SU-DHL-6 (cell line): Measurements from ENCODE around the gene NUP153.
"Not testable (repeated sequence)": the region's sequence is repeated elsewhere in the genome, so short reads cannot be mapped to it uniquely, and the experiment has no call there.

Source experiments
- H2AFZ ChIP-seq: fragments of 200-600 bp; sonication (generic); 2 replicates; pipeline ENCODE4 v1.6.1; 2014; ENCODE audit warnings: low read depth, mild to moderate bottlenecking, moderate library complexity, mixed read lengths, antibody characterized with exemption, low read length; ENCODE audit not compliant: severe bottlenecking
- H3F3A ChIP-seq: fragments of 200-600 bp; shearing (Covaris generic); 2 replicates; pipeline ENCODE4 v1.6.0; 2016; ENCODE audit warnings: antibody characterized with exemption, mild to moderate bottlenecking; ENCODE audit not compliant: insufficient read depth
- H3K27ac ChIP-seq: fragments of 200-600 bp; sonication (generic); 2 replicates; pipeline ENCODE4 v1.5.1; 2016; ENCODE audit warnings: low read depth, mild to moderate bottlenecking, low read length, moderate library complexity, mixed read lengths
- H3K27me3 ChIP-seq: fragments of 200-600 bp; sonication (generic), shearing (Covaris generic); 2 replicates; pipeline ENCODE4 v1.6.0; 2014; ENCODE audit warnings: mild to moderate bottlenecking, low read length
- H3K36me3 ChIP-seq: fragments of 200-600 bp; sonication (generic); 2 replicates; pipeline ENCODE4 v1.6.1; 2014; ENCODE audit warnings: mild to moderate bottlenecking, low read length, mixed read lengths
- H3K4me2 ChIP-seq: fragments of 300-600, 200-600 bp; shearing (Covaris generic), sonication (generic); 2 replicates; pipeline ENCODE4 v1.6.0; 2014; ENCODE audit warnings: low read length, low read depth, mild to moderate bottlenecking; ENCODE audit not compliant: poor library complexity, severe bottlenecking
- H3K4me3 ChIP-seq: fragments of 200-600 bp; sonication (generic); 2 replicates; pipeline ENCODE4 v1.5.1; 2014; ENCODE audit warnings: antibody characterized with exemption, low read length, mild to moderate bottlenecking, mixed read lengths; ENCODE audit not compliant: insufficient read depth, poor library complexity, severe bottlenecking
- H3K79me2 ChIP-seq: fragments of 200-600 bp; sonication (generic); 2 replicates; pipeline ENCODE4 v1.6.1; 2014; ENCODE audit warnings: mild to moderate bottlenecking, low read length, moderate library complexity; ENCODE audit not compliant: insufficient read depth
- H3K9ac ChIP-seq: fragments of 200-600 bp; sonication (generic); 2 replicates; pipeline ENCODE4 v1.7.0; 2014; ENCODE audit warnings: mild to moderate bottlenecking, low read length
- H3K9me2 ChIP-seq: fragments of 200-600 bp; sonication (generic); replicated peaks from 2 replicates; pipeline ENCODE4 v1.6.1; 2014; ENCODE audit warnings: low read length; ENCODE audit not compliant: insufficient read depth
- H3K9me3 ChIP-seq: fragments of 200-600 bp; sonication (generic); 2 replicates; pipeline ENCODE4 v1.6.1; 2014; ENCODE audit warnings: low read length, mixed read lengths; ENCODE audit not compliant: insufficient read depth
- H4K20me1 ChIP-seq: fragments of 200-600 bp; sonication (generic); 2 replicates; pipeline ENCODE4 v1.6.1; 2014; ENCODE audit warnings: low read depth, mild to moderate bottlenecking, antibody characterized with exemption, low read length, moderate library complexity, mixed read lengths
- CTCF ChIP-seq: fragments of 200-600 bp; sonication (generic); IDR thresholded peaks from one replicate; pipeline ENCODE4 v1.5.1; 2017; ENCODE audit warnings: antibody characterized with exemption, mild to moderate bottlenecking, low read length, moderate library complexity; ENCODE audit not compliant: insufficient read depth, poor library complexity, severe bottlenecking
- EZH2phosphoT487 ChIP-seq: fragments of 200-600 bp; sonication (generic), shearing (Covaris generic); conservative IDR thresholded peaks from 2 replicates; pipeline ENCODE4 v1.6.1; 2018; ENCODE audit warnings: mild to moderate bottlenecking, antibody characterized with exemption, low read length, moderate library complexity, mixed read lengths

NUP153 gene

DNA sequence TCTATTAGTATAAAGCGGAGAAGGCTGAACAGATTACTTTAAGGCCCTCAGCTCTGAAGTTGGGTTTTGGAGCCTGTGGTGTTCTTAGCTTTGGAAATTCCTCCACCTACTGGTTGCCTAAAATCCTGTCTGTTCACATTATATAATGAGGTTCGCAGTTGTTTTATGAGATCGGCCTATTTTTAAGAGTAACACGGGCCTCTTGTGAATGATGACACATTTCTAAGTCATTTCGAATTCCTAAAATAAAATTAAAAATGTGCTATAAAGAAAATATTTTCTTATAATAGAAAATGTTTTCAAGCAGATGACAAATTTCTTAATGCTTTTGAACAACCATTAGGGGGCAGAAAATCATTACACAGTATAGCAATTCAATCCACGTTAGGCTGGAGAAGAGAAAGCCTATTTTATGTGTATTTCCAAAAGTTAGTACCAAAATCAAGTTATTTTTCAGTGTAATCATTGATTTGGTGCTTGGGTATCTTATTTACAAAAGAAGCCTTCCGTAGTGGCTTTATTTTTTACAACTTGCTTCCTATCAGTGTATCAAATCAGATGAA, 122.4 kb downstream of the NUP153 start:
- Histone ChIP-seq H3K4me2 (no peak overlapping the region), H4K20me1 (no peaks in the 10 kb centered on the region)

GRCh38 chr6:17583811-17584210, 122.9 kb downstream of the NUP153 start:
- H4K20me1 ChIP-seq, result no peaks in the 10 kb centered on the region
- no peak overlapping the region for H3K27ac ChIP-seq
- TF ChIP-seq EZH2phosphoT487, result no peak
- no peak for TF ChIP-seq CTCF
- H3K36me3 ChIP-seq, result no peaks in the 10 kb centered on the region
- peak overlapping the region; percentile 13 for H2AFZ ChIP-seq
- no peak overlapping the region for H3K9ac ChIP-seq
- H3F3A ChIP-seq, result 0 out of 2 replicates have a peak, but pooled peaks cover 3% of the 10 kb centered on the region
- no peaks in the 10 kb centered on the region for H3K79me2 ChIP-seq
- no peak overlapping the region for H3K4me3 ChIP-seq
- H3K4me2 ChIP-seq, result no peak overlapping the region
- H3K27me3 ChIP-seq, result no peaks in the 10 kb centered on the region
- H3K9me2 ChIP-seq, result no peaks in the 10 kb centered on the region
- no peaks in the 10 kb centered on the region for H3K9me3 ChIP-seq

More for the DNA sequence above, 122.4 kb downstream of the NUP153 start:
- Histone ChIP-seq H3K9ac (no peak overlapping the region), H3K36me3 (no peaks in the 10 kb centered on the region), H3K27ac (no peak overlapping the region), H3K9me2 (no peaks in the 10 kb centered on the region), H3K4me3 (no peak overlapping the region), H3F3A (0 out of 2 replicates have a peak, but pooled peaks cover 3% of the 10 kb centered on the region), H3K79me2 (no peaks in the 10 kb centered on the region), H3K27me3 (no peaks in the 10 kb centered on the region), H2AFZ (peak overlapping the region; percentile 13), H3K9me3 (no peaks in the 10 kb centered on the region)
- TF ChIP-seq CTCF (peak; percentile 100), EZH2phosphoT487 (no peak)

DNA sequence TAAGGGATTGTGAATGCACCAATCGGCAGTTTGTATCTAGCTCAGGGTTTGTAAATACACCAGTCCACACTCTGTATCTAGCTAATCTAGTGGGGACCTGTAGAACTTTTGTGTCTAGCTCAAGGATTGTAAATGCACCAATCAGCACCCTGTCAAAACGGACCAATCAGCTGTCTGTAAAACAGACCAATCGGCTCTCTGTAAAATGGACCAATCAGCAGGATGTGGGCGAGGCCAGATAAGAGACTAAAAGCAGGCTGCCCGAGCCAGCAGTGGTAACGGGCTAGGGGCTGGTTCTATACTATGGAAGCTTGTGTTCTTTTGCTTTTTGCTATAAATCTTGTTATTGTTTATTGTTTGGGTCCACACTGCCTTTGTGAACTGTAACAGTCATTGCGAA, 125.4 kb downstream of the NUP153 start:
- H3K79me2 ChIP-seq, H4K20me1 ChIP-seq, H3K27me3 ChIP-seq, H3K36me3 ChIP-seq, H2AFZ ChIP-seq, H3K9me2 ChIP-seq, H3K4me3 ChIP-seq, H3K9ac ChIP-seq, H3F3A ChIP-seq, H3K9me3 ChIP-seq, H3K27ac ChIP-seq, H3K4me2 ChIP-seq: not testable (repeated sequence)

- Histone ChIP-seq H3F3A (0 out of 2 replicates have a peak, but pooled peaks cover 3% of the 10 kb centered on the region), H3K9me3 (peaks cover 7% of the 10 kb centered on the region; the same call in 1 of the 2 replicates), H3K9ac (no peak overlapping the region), H3K36me3 (no peaks in the 10 kb centered on the region), H3K79me2 (no peaks in the 10 kb centered on the region), H2AFZ (no peak overlapping the region), H3K9me2 (no peaks in the 10 kb centered on the region), H3K27ac (no peak overlapping the region), H4K20me1 (no peaks in the 10 kb centered on the region), H3K27me3 (no peaks in the 10 kb centered on the region), H3K4me2 (no peak overlapping the region), H3K4me3 (no peak overlapping the region)
- no peak for TF ChIP-seq EZH2phosphoT487
- no peak for TF ChIP-seq CTCF
Measured at GRCh38 chr6:17580518-17581048, 126.1 kb downstream of the NUP153 start.
